Activated naive CD8-positive, alpha-beta T cell treated with anti-CD3 and anti-CD28 coated beads, Interleukin-2, amount 10 ng/mL, durations not matched to agents 7 days and 5 days (primary cell): ENCODE results near the gene ZNF516. TPM values are rescaled to one million over a fixed set of nuclear protein-coding genes. Genes with fewer than 3 reads are reported as not detected.
"Not testable (repeated sequence)": the region's sequence is repeated elsewhere in the genome, so short reads cannot be mapped to it uniquely, and the experiment has no call there.

Experiments used
- ATAC-seq: fragments of 150-1000 bp; cut with Tn5 transposase; one replicate; pipeline ENCODE4 v1.10.0; 2021; ENCODE audit warnings: low read depth, moderate library complexity
- POLR2A ChIA-PET: fragments of 350-600 bp; sonication (Branson Sonifier 250); formaldehyde crosslinking; loops from one replicate; lab custom pipeline; 2021; ENCODE audit warnings: antibody characterized with exemption; lab: Charles Lee
- DNase-seq: peaks from one replicate; pipeline ENCODE4 v3.0.0; 2021
- H3K27ac Mint-ChIP-seq: one replicate; pipeline ENCODE4 v1.8.0; 2022; ENCODE audit warnings: mild to moderate bottlenecking, mixed read lengths
- H3K27me3 Mint-ChIP-seq: one replicate; pipeline ENCODE4 v1.8.0; 2022; ENCODE audit warnings: mild to moderate bottlenecking, moderate library complexity, mixed read lengths
- H3K36me3 Mint-ChIP-seq: one replicate; pipeline ENCODE4 v1.8.0; 2021; ENCODE audit warnings: mild to moderate bottlenecking, mixed read lengths
- H3K4me1 Mint-ChIP-seq: one replicate; pipeline ENCODE4 v1.8.0; 2021; ENCODE audit warnings: mixed read lengths
- H3K4me3 Mint-ChIP-seq: one replicate; pipeline ENCODE4 v1.8.0; 2022; ENCODE audit warnings: mild to moderate bottlenecking, moderate library complexity, mixed read lengths
- H3K9me3 Mint-ChIP-seq: one replicate; pipeline ENCODE4 v1.8.0; 2021; ENCODE audit warnings: mixed read lengths
- total RNA-seq, 2 experiments: library from RNA; stranded (reverse); gene quantifications; one replicate each; pipeline ENCODE4 v1.2.3, GENCODE V29; 2021

Gene ZNF516, protein sequence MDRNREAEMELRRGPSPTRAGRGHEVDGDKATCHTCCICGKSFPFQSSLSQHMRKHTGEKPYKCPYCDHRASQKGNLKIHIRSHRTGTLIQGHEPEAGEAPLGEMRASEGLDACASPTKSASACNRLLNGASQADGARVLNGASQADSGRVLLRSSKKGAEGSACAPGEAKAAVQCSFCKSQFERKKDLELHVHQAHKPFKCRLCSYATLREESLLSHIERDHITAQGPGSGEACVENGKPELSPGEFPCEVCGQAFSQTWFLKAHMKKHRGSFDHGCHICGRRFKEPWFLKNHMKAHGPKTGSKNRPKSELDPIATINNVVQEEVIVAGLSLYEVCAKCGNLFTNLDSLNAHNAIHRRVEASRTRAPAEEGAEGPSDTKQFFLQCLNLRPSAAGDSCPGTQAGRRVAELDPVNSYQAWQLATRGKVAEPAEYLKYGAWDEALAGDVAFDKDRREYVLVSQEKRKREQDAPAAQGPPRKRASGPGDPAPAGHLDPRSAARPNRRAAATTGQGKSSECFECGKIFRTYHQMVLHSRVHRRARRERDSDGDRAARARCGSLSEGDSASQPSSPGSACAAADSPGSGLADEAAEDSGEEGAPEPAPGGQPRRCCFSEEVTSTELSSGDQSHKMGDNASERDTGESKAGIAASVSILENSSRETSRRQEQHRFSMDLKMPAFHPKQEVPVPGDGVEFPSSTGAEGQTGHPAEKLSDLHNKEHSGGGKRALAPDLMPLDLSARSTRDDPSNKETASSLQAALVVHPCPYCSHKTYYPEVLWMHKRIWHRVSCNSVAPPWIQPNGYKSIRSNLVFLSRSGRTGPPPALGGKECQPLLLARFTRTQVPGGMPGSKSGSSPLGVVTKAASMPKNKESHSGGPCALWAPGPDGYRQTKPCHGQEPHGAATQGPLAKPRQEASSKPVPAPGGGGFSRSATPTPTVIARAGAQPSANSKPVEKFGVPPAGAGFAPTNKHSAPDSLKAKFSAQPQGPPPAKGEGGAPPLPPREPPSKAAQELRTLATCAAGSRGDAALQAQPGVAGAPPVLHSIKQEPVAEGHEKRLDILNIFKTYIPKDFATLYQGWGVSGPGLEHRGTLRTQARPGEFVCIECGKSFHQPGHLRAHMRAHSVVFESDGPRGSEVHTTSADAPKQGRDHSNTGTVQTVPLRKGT
- total RNA-seq: 1 to 10 TPM; 6.9 to 8.0 TPM

DNA sequence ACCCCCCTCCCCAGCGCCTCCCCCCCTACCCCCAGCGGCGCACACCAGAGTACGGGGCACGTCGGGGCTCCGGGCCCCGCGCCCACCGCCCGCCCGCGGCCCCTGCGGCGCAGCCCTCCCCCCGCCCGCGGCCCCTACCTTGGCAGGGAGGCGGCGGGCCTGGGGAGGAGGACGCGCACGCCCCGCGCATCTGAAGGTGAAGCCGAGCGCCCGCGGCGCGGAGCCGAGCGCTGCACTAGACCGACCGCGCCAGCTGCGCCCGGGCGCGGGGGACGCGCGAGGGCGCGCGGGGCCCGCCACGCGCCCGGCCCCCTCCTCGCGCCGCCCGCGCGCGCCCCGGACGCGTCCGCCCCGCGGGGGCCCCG is at the start of gene ZNF516:
Gene ZNF516 (minus strand): TSS at position 237 of the 365 bp plus-strand sequence. CDS start 52,188 bp downstream, outside the sequence.
- Mint-ChIP-seq H3K36me3 (no peaks in the 10 kb centered on the region), H3K9me3 (no peaks in the 10 kb centered on the region), H3K4me3 (peak within 1 kb of the TSS; percentile 88), H3K4me1 (peaks cover 13% of the 10 kb centered on the region), H3K27ac (peak within 1 kb of the TSS; percentile 80), H3K27me3 (peaks cover 54% of the 10 kb centered on the region)
- ATAC-seq: peak; percentile 14
- POLR2A ChIA-PET: interaction anchor here (1.4 kb wide), 1 partner anchor 21 kb away, joined by 4 read pairs; no protein-coding TSS in a partner anchor
- DNase-seq: peak; percentile 63

GRCh38 chr18:76538846-76539245 is 43.8 kb upstream of the ZNF516 start:
- Mint-ChIP-seq H3K27ac (no peak overlapping the region), H3K27me3 (no peaks in the 10 kb centered on the region), H3K4me1 (no peaks in the 10 kb centered on the region), H3K4me3 (no peak overlapping the region), H3K36me3 (no peaks in the 10 kb centered on the region), H3K9me3 (no peaks in the 10 kb centered on the region)
- POLR2A ChIA-PET: no interaction called here
- ATAC-seq (no peak), DNase-seq (no peak)

DNA sequence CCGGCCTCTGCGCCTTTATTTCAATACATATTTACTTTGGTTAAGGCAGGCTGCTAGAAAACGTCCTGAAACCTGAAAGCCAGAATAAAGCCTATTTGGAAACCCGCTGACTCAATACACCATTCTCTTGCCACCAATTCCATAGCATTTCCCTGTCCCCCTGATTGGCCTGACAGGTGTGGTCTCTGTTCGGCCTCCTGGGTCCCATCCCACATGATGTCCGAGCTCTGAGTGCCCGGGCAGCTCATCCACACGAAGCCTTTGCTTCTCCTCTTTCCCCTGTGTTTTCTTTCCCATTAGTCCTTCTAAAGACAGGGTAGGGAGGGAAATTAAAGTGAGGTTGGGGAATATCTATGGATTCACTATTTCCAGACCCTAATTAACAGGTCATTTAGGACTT is 42.6 kb upstream of the ZNF516 start:
- no peaks in the 10 kb centered on the region for H3K27me3 Mint-ChIP-seq
- H3K27ac Mint-ChIP-seq: no peak overlapping the region
- H3K36me3 Mint-ChIP-seq: no peaks in the 10 kb centered on the region
- POLR2A ChIA-PET: no interaction called here
- no peaks in the 10 kb centered on the region for H3K4me1 Mint-ChIP-seq
- DNase-seq (no peak), ATAC-seq (no peak)
- H3K4me3 Mint-ChIP-seq: no peak overlapping the region
- H3K9me3 Mint-ChIP-seq: no peaks in the 10 kb centered on the region

DNA sequence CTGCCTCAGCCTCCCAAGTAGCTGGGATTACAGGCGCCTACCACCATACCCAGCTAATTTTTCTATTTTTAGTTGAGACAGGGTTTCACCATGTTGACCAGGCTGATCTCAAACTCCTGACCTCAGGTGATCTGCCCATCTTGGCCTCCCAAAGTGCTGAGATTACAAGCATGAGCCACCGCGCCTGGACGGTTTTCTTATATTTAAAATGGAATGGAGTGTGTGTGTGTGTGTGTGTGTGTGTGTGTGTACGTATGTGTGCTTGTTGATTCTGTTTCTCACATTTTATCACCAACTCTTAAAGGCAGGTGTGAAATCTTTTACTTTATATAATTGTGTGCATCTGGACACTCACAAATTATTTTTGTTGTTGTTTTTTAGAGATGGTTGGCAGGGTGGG is 41.6 kb upstream of the ZNF516 start:
- H3K4me1 Mint-ChIP-seq, DNase-seq, H3K9me3 Mint-ChIP-seq, ATAC-seq, POLR2A ChIA-PET, H3K36me3 Mint-ChIP-seq, H3K27ac Mint-ChIP-seq, H3K4me3 Mint-ChIP-seq, H3K27me3 Mint-ChIP-seq: not testable (repeated sequence)

- no peak for ATAC-seq
- DNase-seq: no peak
- POLR2A ChIA-PET: no interaction called here
- peaks cover 7% of the 10 kb centered on the region for H3K27me3 Mint-ChIP-seq
- H3K4me1 Mint-ChIP-seq: peaks cover 8% of the 10 kb centered on the region
- H3K4me3 Mint-ChIP-seq: no peak overlapping the region
- no peak overlapping the region for H3K27ac Mint-ChIP-seq
- H3K9me3 Mint-ChIP-seq: no peaks in the 10 kb centered on the region
- H3K36me3 Mint-ChIP-seq: no peaks in the 10 kb centered on the region
Observed at GRCh38 chr18:76532875-76533274, 37.8 kb upstream of the ZNF516 start.

DNA sequence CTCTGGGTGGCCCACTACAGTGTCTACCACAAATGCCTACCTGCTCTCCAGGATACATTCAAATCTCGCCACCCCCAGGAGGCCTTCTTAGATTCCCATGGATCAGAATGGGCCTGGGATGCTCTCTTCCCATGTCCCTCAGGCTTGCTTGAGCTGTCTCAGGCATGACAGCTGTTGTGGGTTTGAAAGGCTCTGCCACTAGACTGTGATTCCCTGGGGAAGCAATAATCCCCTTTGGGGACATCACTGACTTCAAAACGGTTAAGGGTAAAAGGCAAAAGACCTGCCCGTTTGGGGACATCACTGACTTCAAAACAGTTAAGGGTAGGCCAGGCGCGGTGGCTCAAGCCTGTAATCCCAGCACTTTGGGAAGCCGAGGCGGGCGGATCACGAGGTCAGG is 35.8 kb upstream of the ZNF516 start:
- peaks cover 8% of the 10 kb centered on the region for H3K4me1 Mint-ChIP-seq
- no peak overlapping the region for H3K27ac Mint-ChIP-seq
- POLR2A ChIA-PET: no interaction called here

GRCh38 chr18:76530391-76530790 is 35.3 kb upstream of the ZNF516 start:
- Mint-ChIP-seq H3K27ac (no peak overlapping the region), H3K4me1 (peaks cover 8% of the 10 kb centered on the region), H3K9me3 (no peaks in the 10 kb centered on the region), H3K27me3 (peaks cover 19% of the 10 kb centered on the region), H3K4me3 (no peak overlapping the region), H3K36me3 (no peaks in the 10 kb centered on the region)
- DNase-seq: no peak
- no peak for ATAC-seq
- POLR2A ChIA-PET: no interaction called here

More for the DNA sequence above, 35.8 kb upstream of the ZNF516 start:
- H3K27me3 Mint-ChIP-seq: peaks cover 16% of the 10 kb centered on the region
- no peak overlapping the region for H3K4me3 Mint-ChIP-seq
- no peak for DNase-seq
- ATAC-seq: no peak
- H3K36me3 Mint-ChIP-seq: no peaks in the 10 kb centered on the region
- H3K9me3 Mint-ChIP-seq: no peaks in the 10 kb centered on the region

DNA sequence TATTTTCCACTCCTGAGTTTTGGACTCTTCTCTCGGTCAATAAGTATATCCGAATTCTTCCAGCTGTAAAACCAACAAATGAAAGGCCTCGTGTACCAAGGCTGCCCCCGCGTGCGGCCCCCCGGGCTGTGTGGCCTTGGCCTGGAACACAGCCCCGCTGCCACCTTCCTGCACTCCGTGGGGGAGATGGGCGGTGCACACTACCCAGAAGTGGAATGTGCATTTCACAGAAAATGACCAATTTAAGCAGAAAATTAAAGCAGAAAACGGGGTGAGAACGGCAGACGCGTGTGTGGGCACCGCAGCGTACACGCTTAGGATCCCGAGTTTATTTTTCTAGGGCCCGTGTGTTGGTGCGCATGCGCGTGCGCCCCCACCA is 34.4 kb upstream of the ZNF516 start:
- H3K9me3 Mint-ChIP-seq: no peaks in the 10 kb centered on the region
- H3K36me3 Mint-ChIP-seq: no peaks in the 10 kb centered on the region
- peaks cover 12% of the 10 kb centered on the region for H3K4me1 Mint-ChIP-seq
- peak overlapping the region; percentile 85 for H3K4me3 Mint-ChIP-seq
- POLR2A ChIA-PET: interaction anchor here (0.5 kb wide), 1 partner anchor 1319 kb away, joined by 3 read pairs; the partner anchor contains the start of gene TSHZ1
- DNase-seq (no peak), ATAC-seq (no peak)
- no peak overlapping the region for H3K27ac Mint-ChIP-seq
- peaks cover 24% of the 10 kb centered on the region for H3K27me3 Mint-ChIP-seq

DNA sequence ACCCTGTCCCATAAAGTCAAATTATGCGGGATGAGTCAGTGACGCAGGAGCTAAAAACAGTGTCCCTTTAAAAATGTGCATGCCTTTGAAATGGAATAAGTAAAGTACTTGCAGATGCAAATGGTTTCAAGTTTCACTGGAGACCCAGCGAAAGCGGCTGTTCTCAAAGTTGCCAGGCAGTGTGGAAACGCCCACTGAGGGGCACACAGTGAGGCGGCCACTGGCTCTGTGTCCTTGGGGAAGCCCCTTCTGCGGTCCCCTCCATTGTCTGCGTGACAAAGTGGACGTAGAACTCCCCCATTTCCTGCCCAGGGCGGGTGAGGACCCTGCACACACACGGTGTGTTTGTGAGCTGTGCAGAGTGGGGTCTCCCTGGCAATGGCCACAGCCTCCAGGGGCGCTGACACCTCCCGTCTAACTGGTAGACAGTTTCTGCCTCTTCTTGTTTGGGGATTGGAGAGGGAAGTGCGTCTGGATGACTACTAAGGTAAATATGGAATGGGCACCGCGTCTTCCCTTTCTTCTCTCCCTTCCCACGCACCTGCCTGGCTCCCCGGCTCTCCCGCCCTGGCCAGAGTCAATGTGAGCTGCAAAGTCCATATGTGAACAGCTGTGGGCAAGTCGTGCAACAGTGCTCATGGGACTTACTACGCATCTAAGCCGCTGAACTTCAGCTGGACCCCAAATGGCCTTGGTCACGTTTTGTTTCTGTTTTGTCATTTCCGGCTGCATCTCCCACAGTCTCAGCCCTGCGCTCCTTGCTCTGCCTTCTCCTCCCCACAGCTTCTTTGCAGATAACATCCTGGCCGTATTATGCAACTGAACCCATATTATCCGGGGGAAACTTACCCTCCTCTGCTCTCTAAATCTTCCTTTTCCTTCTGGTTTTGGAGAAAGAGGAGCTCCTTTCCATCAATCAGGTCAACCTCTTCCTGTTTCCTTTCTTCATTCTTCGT is 33.7 kb upstream of the ZNF516 start:
- peak; percentile 55 for ATAC-seq
- H3K36me3 Mint-ChIP-seq: no peaks in the 10 kb centered on the region
- H3K27me3 Mint-ChIP-seq: peaks cover 27% of the 10 kb centered on the region
- H3K4me1 Mint-ChIP-seq: peaks cover 12% of the 10 kb centered on the region
- POLR2A ChIA-PET: interaction anchor here (0.5 kb wide), 1 partner anchor 1318 kb away, joined by 3 read pairs; the partner anchor contains the start of gene TSHZ1
- DNase-seq: no peak
- peak overlapping the region; percentile 68 for H3K27ac Mint-ChIP-seq
- peak overlapping the region; percentile 85 for H3K4me3 Mint-ChIP-seq
- no peaks in the 10 kb centered on the region for H3K9me3 Mint-ChIP-seq

- ATAC-seq (no peak), DNase-seq (no peak)
- POLR2A ChIA-PET: no interaction called here
- no peaks in the 10 kb centered on the region for H3K36me3 Mint-ChIP-seq
- peaks cover 38% of the 10 kb centered on the region for H3K27me3 Mint-ChIP-seq
- no peak overlapping the region for H3K27ac Mint-ChIP-seq
- peaks cover 12% of the 10 kb centered on the region for H3K4me1 Mint-ChIP-seq
- no peaks in the 10 kb centered on the region for H3K9me3 Mint-ChIP-seq
- H3K4me3 Mint-ChIP-seq: no peak overlapping the region
Observed at GRCh38 chr18:76525911-76526310, 30.9 kb upstream of the ZNF516 start.

DNA sequence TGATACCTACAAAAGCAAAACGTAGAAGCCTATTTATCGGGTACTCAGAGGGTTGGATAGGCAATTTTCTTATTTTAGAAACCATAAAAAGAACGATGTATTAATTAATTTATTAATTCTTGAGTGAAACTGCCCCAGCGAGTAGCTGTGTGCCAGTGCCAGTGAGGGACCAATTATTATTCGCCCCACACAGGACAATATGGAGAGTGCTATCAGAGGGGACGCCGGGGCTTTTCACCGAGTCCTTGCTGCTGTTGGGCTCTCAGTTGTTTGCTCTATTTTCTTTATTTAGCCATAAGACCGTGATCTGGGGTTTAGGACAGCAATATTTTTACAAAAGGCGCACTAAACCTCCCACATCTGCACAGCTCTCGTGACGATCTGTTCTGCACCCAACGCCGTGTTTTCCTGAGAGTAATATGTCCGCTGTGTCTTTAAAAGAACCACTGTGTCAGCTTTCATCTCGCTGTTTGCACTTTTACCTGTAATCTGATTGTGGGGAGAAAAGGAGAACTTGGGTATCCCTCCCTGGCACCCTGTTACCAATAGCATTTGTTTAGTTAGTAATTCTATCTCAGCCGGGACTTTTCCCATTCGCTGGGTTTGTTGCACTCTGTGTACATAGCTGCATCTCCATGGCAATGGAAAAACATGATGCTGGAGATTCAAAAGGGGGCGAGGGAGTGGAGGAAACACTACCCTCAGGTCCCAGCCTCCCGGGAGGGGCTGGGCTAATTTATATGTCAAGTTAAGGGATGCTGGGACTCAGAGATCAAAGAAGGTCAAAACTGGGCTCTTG is 30.1 kb upstream of the ZNF516 start:
- Mint-ChIP-seq H3K4me1 (peaks cover 12% of the 10 kb centered on the region), H3K36me3 (no peaks in the 10 kb centered on the region), H3K4me3 (peak overlapping the region; percentile 26), H3K27me3 (peaks cover 41% of the 10 kb centered on the region), H3K9me3 (no peaks in the 10 kb centered on the region), H3K27ac (no peak overlapping the region)
- DNase-seq (no peak), ATAC-seq (no peak)
- POLR2A ChIA-PET: no interaction called here

GRCh38 chr18:76524477-76524876 is 29.4 kb upstream of the ZNF516 start:
- no peaks in the 10 kb centered on the region for H3K36me3 Mint-ChIP-seq
- H3K4me3 Mint-ChIP-seq: no peak overlapping the region
- H3K27ac Mint-ChIP-seq: no peak overlapping the region
- POLR2A ChIA-PET: no interaction called here
- H3K4me1 Mint-ChIP-seq: peaks cover 12% of the 10 kb centered on the region
- no peaks in the 10 kb centered on the region for H3K9me3 Mint-ChIP-seq
- ATAC-seq: no peak
- peaks cover 44% of the 10 kb centered on the region for H3K27me3 Mint-ChIP-seq
- DNase-seq: no peak
